Thyroid gland (tissue), 4 donors: ENCODE data around the gene CUL9. TPM values are rescaled to one million over a fixed set of nuclear protein-coding genes. Genes with fewer than 3 reads are reported as not detected.

ENCODE experiments used
- DNase-seq, 2 donors: peaks; one replicate each; pipeline ENCODE4 v3.0.0-alpha.2; 2019
- H3K27ac ChIP-seq, 3 donors: fragments of 200-600 bp; sonication (generic); 1 replicate in 2 of 3; 2 replicates in 1 of 3; pipeline ENCODE4 v1.5.1; 2016 to 2019; ENCODE audit warnings: mild to moderate bottlenecking in 1 of 3, moderate library complexity in 1 of 3
- H3K27me3 ChIP-seq: fragments of 200-600 bp; sonication (generic); one replicate; pipeline ENCODE4 v1.5.1; 2019
- H3K36me3 ChIP-seq, 2 donors: fragments of 200-600 bp; sonication (generic); one replicate each; pipeline ENCODE4 v1.5.1; 2016 to 2019
- H3K4me1 ChIP-seq, 2 donors: fragments of 200-600 bp; sonication (generic); one replicate each; pipeline ENCODE4 v1.5.1; 2017 to 2019
- H3K4me3 ChIP-seq, 3 donors: fragments of 200-600 bp; sonication (generic); replicated peaks in 1 of 3; 1 replicate in 2 of 3; 2 replicates in 1 of 3; pipeline ENCODE4 v1.5.1; 2016; ENCODE audit warnings: mild to moderate bottlenecking in 1 of 3
- H3K9me3 ChIP-seq: fragments of 200-600 bp; sonication (generic); one replicate; pipeline ENCODE4 v1.5.1; 2017
- POLR2A ChIP-seq, 2 donors: fragments of 450-650 bp; IDR thresholded peaks; one replicate each; pipeline ENCODE4 v1.6.1; 2017; ENCODE audit warnings: antibody characterized with exemption in 2 of 2, mild to moderate bottlenecking in 2 of 2, moderate library complexity in 1 of 2
- WGBS, 2 donors: methylation state at CpG; one replicate each; pipeline ENCODE4 v1.1.5; 2017; 5-methylcytosine and 5-hydroxymethylcytosine counted together
- intact Hi-C: fragments of 100-400 bp; cut with DNase I; formaldehyde crosslinking; loops from one replicate; pipeline ENCODE4 v1.15.1; 2023
- total RNA-seq, 4 donors: library from RNA; depleted of rRNA; stranded (reverse); fragments of >200 nt; gene quantifications; one replicate each; pipeline ENCODE4 v1.2.3, GENCODE V29; 2016
- TF ChIP-seq, protein P1 (sequence below), 6 experiments: fragments of 200-600 bp in 3 of 6; fragments of 450-650 bp in 3 of 6; sonication (generic) in 3 of 6; IDR thresholded peaks; one replicate each; pipeline ENCODE4 v1.5.1; 2016 to 2019; ENCODE audit warnings: antibody characterized with exemption in 6 of 6, mild to moderate bottlenecking in 2 of 6, inconsistent platforms in 1 of 6, moderate library complexity in 1 of 6

Gene CUL9
- total RNA-seq, 4 donors from 2014 or later, result 39.7 to 63.3 (median 59.0) TPM

DNA sequence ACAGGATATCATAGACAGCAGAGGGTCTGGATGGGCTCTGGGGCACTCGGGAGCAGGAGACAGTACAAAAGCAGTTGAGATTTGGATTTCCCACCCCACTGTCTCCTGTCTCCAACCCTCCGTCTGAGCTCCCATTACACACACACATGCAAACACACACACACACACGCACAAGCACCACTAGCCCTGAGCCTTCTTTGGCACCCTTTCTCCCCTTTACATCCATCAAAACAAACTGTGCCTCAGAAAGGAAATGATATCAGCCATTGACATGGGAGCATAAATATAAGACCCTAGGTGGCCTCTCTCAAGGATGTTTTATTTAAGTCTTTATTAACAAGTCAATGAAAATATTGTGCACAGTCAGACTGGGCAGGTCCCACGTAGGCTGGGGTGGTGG, 78.8 kb downstream of the CUL9 start:
- no peak for DNase-seq
- Histone ChIP-seq H3K4me3 (no peak overlapping the region), H3K36me3 (no peaks in the 10 kb centered on the region), H3K4me1 (no peaks in the 10 kb centered on the region), H3K9me3 (no peaks in the 10 kb centered on the region), H3K27ac (no peak overlapping the region), H3K27me3 (no peaks in the 10 kb centered on the region)
- intact Hi-C loops, result loop anchor here (5.0 kb wide), 2 partner anchors 77 to 247 kb away; no protein-coding TSS in a partner anchor
- TF ChIP-seq POLR2A (IDR thresholded peaks at IDR 0.05), result no peak
- WGBS, 2 donors, result 63 to 79% methylated on average over 4 of the region's 4 CpGs

GRCh38 chr6:43261198-43261597, 79.2 kb downstream of the CUL9 start:
- DNase-seq, result no peak
- no peak for TF ChIP-seq POLR2A (IDR thresholded peaks at IDR 0.05)
- TF ChIP-seq, protein P1, sequence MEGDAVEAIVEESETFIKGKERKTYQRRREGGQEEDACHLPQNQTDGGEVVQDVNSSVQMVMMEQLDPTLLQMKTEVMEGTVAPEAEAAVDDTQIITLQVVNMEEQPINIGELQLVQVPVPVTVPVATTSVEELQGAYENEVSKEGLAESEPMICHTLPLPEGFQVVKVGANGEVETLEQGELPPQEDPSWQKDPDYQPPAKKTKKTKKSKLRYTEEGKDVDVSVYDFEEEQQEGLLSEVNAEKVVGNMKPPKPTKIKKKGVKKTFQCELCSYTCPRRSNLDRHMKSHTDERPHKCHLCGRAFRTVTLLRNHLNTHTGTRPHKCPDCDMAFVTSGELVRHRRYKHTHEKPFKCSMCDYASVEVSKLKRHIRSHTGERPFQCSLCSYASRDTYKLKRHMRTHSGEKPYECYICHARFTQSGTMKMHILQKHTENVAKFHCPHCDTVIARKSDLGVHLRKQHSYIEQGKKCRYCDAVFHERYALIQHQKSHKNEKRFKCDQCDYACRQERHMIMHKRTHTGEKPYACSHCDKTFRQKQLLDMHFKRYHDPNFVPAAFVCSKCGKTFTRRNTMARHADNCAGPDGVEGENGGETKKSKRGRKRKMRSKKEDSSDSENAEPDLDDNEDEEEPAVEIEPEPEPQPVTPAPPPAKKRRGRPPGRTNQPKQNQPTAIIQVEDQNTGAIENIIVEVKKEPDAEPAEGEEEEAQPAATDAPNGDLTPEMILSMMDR (IDR thresholded peaks at IDR 0.05), result no peak
- Histone ChIP-seq H3K9me3 (no peaks in the 10 kb centered on the region), H3K36me3 (no peaks in the 10 kb centered on the region), H3K4me1 (no peaks in the 10 kb centered on the region), H3K4me3 (no peak overlapping the region), H3K27me3 (no peaks in the 10 kb centered on the region), H3K27ac (no peak overlapping the region)
- 84 to 88% methylated on average over 4 to 5 of the region's 5 CpGs for WGBS, 2 donors
- intact Hi-C loops, result loop anchor here (5.0 kb wide), 2 partner anchors 76 to 246 kb away; no protein-coding TSS in a partner anchor

DNA sequence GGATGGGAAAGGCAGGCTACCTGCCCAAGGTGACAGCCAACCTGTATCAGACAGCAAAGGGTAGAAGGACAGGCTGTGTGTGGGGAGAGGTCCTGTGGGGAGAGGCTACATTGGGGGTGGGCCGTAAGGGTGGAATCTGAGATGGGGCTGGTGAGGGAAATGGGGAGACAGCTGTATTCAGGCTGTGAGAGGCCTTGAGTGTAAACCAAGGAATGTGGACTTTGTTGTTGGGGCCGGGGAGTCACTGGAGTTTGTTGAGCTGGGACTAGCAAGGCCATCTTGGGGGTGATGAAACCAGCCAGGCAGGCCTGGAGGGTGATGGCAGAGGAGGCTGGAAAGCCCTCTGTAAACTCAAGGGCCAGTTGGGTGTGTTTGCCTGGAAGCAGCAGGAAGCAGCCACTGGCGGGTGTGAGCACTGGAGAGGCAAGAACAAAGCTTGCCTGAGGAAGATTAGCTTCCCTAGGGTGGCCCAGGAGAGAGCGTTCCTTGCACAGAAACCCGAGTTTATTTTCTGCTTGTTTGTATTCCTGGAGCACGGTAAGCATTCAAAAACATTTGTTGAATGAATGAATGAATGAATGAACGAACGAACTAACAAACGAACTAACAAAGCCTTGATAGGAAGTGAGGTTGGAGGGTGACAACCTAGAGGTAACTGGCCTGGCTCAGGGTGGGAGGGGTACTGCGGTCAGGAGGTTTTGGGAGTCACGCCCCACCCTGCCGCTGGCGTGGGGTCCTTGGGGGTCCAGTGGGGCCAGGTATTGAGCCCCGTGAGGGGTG, 80.2 kb downstream of the CUL9 start:
- Histone ChIP-seq H3K4me1 (no peaks in the 10 kb centered on the region), H3K9me3 (no peaks in the 10 kb centered on the region), H3K4me3 (no peak overlapping the region), H3K27ac (no peak overlapping the region), H3K36me3 (no peaks in the 10 kb centered on the region), H3K27me3 (no peaks in the 10 kb centered on the region)
- intact Hi-C loops, result loop anchor here (5.0 kb wide), 2 partner anchors 75 to 245 kb away; no protein-coding TSS in a partner anchor
- 74 to 77% methylated on average over 14 of the region's 14 CpGs for WGBS, 2 donors
- TF ChIP-seq, protein P1 (IDR thresholded peaks at IDR 0.05), result no peak
- no peak for TF ChIP-seq POLR2A (IDR thresholded peaks at IDR 0.05)
- DNase-seq, result no peak

DNA sequence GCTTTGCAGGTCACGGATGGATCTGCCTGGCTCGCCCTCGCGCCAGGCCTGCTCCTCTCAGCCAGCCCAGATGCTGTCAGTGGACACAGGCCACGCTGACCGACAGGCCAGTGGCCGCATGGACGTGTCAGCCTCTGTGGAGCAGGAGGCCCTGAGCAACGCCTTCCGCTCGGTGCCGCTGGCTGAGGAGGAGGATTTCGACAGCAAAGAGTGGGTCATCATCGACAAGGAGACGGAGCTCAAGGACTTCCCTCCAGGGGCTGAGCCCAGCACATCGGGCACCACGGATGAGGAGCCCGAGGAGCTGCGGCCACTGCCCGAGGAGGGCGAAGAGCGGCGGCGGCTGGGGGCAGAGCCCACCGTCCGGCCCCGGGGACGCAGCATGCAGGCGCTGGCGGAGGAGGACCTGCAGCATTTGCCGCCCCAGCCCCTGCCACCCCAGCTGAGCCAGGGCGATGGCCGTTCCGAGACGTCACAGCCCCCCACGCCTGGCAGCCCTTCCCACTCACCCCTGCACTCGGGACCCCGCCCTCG, 80.9 kb downstream of the CUL9 start:
- no peak overlapping the region for H3K27ac ChIP-seq
- peaks cover 0 to under 1% of the 10 kb centered on the region in 2 donors for H3K4me1 ChIP-seq
- H3K9me3 ChIP-seq, result no peaks in the 10 kb centered on the region
- DNase-seq, result no peak
- no peaks in the 10 kb centered on the region for H3K27me3 ChIP-seq
- TF ChIP-seq, protein P1 (IDR thresholded peaks at IDR 0.05), result no peak
- no peak for TF ChIP-seq POLR2A (IDR thresholded peaks at IDR 0.05)
- no peak overlapping the region for H3K4me3 ChIP-seq
- no peaks in the 10 kb centered on the region for H3K36me3 ChIP-seq
- WGBS, 2 donors, result 89 to 91% methylated on average over 30 to 31 of the region's 39 CpGs
- intact Hi-C loops, result loop anchor here (5.0 kb wide), 2 partner anchors 74 to 244 kb away; no protein-coding TSS in a partner anchor

GRCh38 chr6:43263314-43264178, 81.5 kb downstream of the CUL9 start:
- TF ChIP-seq, protein P1 (IDR thresholded peaks at IDR 0.05), result peak; percentile 20 to 77 (median 64)
- no peak for TF ChIP-seq POLR2A (IDR thresholded peaks at IDR 0.05)
- Histone ChIP-seq H3K27me3 (no peaks in the 10 kb centered on the region), H3K4me3 (no peak overlapping the region), H3K9me3 (no peaks in the 10 kb centered on the region), H3K27ac (no peak overlapping the region), H3K36me3 (no peaks in the 10 kb centered on the region), H3K4me1 (peaks cover 0 to 8% of the 10 kb centered on the region in 2 donors)
- intact Hi-C loops, result loop anchor here (5.0 kb wide), 2 partner anchors 74 to 244 kb away; no protein-coding TSS in a partner anchor
- 50 to 70% methylated on average over 9 to 10 of the region's 12 CpGs for WGBS, 2 donors
- DNase-seq, result peak; percentile 75 to 81
